ENCODE measurements around the gene ZNF699.
"Not testable (repeated sequence)": the region's sequence is repeated elsewhere in the genome, so short reads cannot be mapped to it uniquely, and the experiment has no call there.

ZNF699 gene

GRCh38 chr19:9295411-9295849, 14.2 kb downstream of the ZNF699 start:
- H3K27me3 ChIP-seq (ENCODE audit: control insufficient read depth, low read length): no peaks in the 10 kb centered on the region
- no peaks in the 10 kb centered on the region for H4K20me1 ChIP-seq (ENCODE audit: control insufficient read depth, insufficient read depth, low read depth, low read length)
- no peak overlapping the region for H3K4me3 ChIP-seq (ENCODE audit: low read length)
- H3K9me3 ChIP-seq (ENCODE audit: control insufficient read depth, insufficient read depth, low read length): peaks cover 20% of the 10 kb centered on the region; the same call in 1 of the 2 replicates
- no peak overlapping the region for H3K27ac ChIP-seq (ENCODE audit: low read depth, low read length)
- peaks cover 14% of the 10 kb centered on the region for H3K36me3 ChIP-seq (ENCODE audit: control insufficient read depth, low read length)
- H3K79me2 ChIP-seq (ENCODE audit: control insufficient read depth, low read length): no peaks in the 10 kb centered on the region
- no peaks in the 10 kb centered on the region for H3K4me1 ChIP-seq (ENCODE audit: control insufficient read depth, low read length)
- H3F3A ChIP-seq (ENCODE audit: control insufficient read depth, insufficient read depth): no peaks in the 10 kb centered on the region
- H3K4me2 ChIP-seq (ENCODE audit: low read length): no peak overlapping the region
- H3K9me2 ChIP-seq (replicated peaks; ENCODE audit: control insufficient read depth, low read length): no peaks in the 10 kb centered on the region
- TF ChIP-seq EZH2phosphoT487 (IDR thresholded peaks at IDR 0.05; ENCODE audit: borderline replicate concordance, low read length) (no peak), CTCF (IDR thresholded peaks at IDR 0.05; ENCODE audit: low read depth, low read length, poor library complexity, severe bottlenecking) (no peak)

- no peaks in the 10 kb centered on the region for H3K79me2 ChIP-seq (ENCODE audit: control insufficient read depth, low read length)
- no peaks in the 10 kb centered on the region for H3K36me3 ChIP-seq (ENCODE audit: control insufficient read depth, low read length)
- H3K27me3 ChIP-seq (ENCODE audit: control insufficient read depth, low read length): no peaks in the 10 kb centered on the region
- H3K4me3 ChIP-seq (ENCODE audit: low read length): no peak overlapping the region
- peaks cover 9% of the 10 kb centered on the region; the same call in 1 of the 2 replicates for H3K9me3 ChIP-seq (ENCODE audit: control insufficient read depth, insufficient read depth, low read length)
- TF ChIP-seq CTCF (IDR thresholded peaks at IDR 0.05; ENCODE audit: low read depth, low read length, poor library complexity, severe bottlenecking): no peak
- TF ChIP-seq EZH2phosphoT487 (IDR thresholded peaks at IDR 0.05; ENCODE audit: borderline replicate concordance, low read length): no peak
- H3K27ac ChIP-seq (ENCODE audit: low read depth, low read length): no peak overlapping the region
- no peaks in the 10 kb centered on the region for H3K4me1 ChIP-seq (ENCODE audit: control insufficient read depth, low read length)
- H3F3A ChIP-seq (ENCODE audit: control insufficient read depth, insufficient read depth): no peaks in the 10 kb centered on the region
- no peaks in the 10 kb centered on the region for H3K9me2 ChIP-seq (replicated peaks; ENCODE audit: control insufficient read depth, low read length)
- H4K20me1 ChIP-seq (ENCODE audit: control insufficient read depth, insufficient read depth, low read depth, low read length): no peaks in the 10 kb centered on the region
- no peak overlapping the region for H3K4me2 ChIP-seq (ENCODE audit: low read length)
Measured at GRCh38 chr19:9289231-9289884, 20.3 kb downstream of the ZNF699 start.

GRCh38 chr19:9283485-9283884, 26.2 kb downstream of the ZNF699 start:
- not testable (repeated sequence) for H3K4me3 ChIP-seq (ENCODE audit: low read length); H3K36me3 ChIP-seq (ENCODE audit: control insufficient read depth, low read length); H3K4me1 ChIP-seq (ENCODE audit: control insufficient read depth, low read length); H3K4me2 ChIP-seq (ENCODE audit: low read length); H3F3A ChIP-seq (ENCODE audit: control insufficient read depth, insufficient read depth); H3K27me3 ChIP-seq (ENCODE audit: control insufficient read depth, low read length); H4K20me1 ChIP-seq (ENCODE audit: control insufficient read depth, insufficient read depth, low read depth, low read length); H3K9me3 ChIP-seq (ENCODE audit: control insufficient read depth, insufficient read depth, low read length); H3K9me2 ChIP-seq (replicated peaks; ENCODE audit: control insufficient read depth, low read length); H3K27ac ChIP-seq (ENCODE audit: low read depth, low read length); H3K79me2 ChIP-seq (ENCODE audit: control insufficient read depth, low read length)

GRCh38 chr19:9251236-9251635, 58.4 kb downstream of the ZNF699 start:
- H3K4me3 ChIP-seq (ENCODE audit: low read length): no peak overlapping the region
- TF ChIP-seq CTCF (IDR thresholded peaks at IDR 0.05; ENCODE audit: low read depth, low read length, poor library complexity, severe bottlenecking) (no peak), EZH2phosphoT487 (IDR thresholded peaks at IDR 0.05; ENCODE audit: borderline replicate concordance, low read length) (no peak)
- no peaks in the 10 kb centered on the region for H3F3A ChIP-seq (ENCODE audit: control insufficient read depth, insufficient read depth)
- no peaks in the 10 kb centered on the region for H3K4me1 ChIP-seq (ENCODE audit: control insufficient read depth, low read length)
- no peaks in the 10 kb centered on the region for H3K27me3 ChIP-seq (ENCODE audit: control insufficient read depth, low read length)
- H3K4me2 ChIP-seq (ENCODE audit: low read length): no peak overlapping the region
- H3K79me2 ChIP-seq (ENCODE audit: control insufficient read depth, low read length): no peaks in the 10 kb centered on the region
- no peaks in the 10 kb centered on the region for H3K9me2 ChIP-seq (replicated peaks; ENCODE audit: control insufficient read depth, low read length)
- H3K27ac ChIP-seq (ENCODE audit: low read depth, low read length): no peak overlapping the region
- no peaks in the 10 kb centered on the region for H3K9me3 ChIP-seq (ENCODE audit: control insufficient read depth, insufficient read depth, low read length)
- no peaks in the 10 kb centered on the region for H3K36me3 ChIP-seq (ENCODE audit: control insufficient read depth, low read length)
- H4K20me1 ChIP-seq (ENCODE audit: control insufficient read depth, insufficient read depth, low read depth, low read length): no peaks in the 10 kb centered on the region
